Measurements from ENCODE around the gene HEPACAM. TPM values are rescaled to one million over a fixed set of nuclear protein-coding genes. Genes with fewer than 3 reads are reported as not detected.
A peak's percentile ranks its signal among the peaks of the same experiment; 100 is the strongest.

HEPACAM gene
- total RNA-seq, 1 experiment from 2014 or later = not detected

DNA sequence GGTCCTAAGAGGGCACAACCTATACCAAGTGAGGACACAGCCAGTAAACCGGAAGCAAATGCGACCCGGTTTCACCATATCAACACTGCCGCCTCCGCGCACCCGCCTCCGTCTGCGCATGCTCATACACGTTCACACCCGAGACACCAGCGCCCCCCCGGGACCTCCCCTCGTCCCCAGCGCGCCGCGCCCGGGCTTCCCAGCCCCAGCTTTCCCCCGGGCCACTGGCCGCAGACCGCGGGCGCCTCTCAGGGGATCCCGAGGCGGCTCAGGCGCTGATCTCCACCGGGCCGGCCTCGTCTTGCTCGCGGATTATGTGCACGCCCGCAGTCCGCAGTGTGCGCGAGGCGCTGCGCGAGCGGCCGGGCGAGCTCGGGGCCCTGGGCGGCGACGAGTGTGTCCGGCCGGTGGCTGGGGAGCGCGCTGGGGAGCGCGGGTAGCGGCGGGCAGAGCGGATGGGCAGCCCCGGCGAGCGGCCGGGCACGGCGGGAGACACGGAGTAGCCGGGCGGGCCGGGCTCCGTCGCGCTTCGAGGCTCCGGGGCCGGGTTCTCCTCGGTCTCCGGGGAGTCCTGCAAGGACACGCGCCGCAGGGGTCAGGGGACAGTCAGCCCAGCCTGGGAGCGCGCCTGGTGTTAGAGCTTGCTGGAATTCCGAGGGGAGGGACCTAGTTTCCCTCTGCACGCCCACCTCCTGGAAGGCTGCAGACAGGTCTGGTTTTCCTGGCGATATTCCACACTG is 14.8 kb downstream of the HEPACAM start:
- no peaks in the 10 kb centered on the region; a peak in 1 of 7 replicates for H3K36me3 Mint-ChIP-seq (ENCODE audit: insufficient read depth in 1 of 3, low read depth in 3 of 3)
- Histone ChIP-seq H3K4me2 (ENCODE audit: insufficient read depth, insufficient read length, low read length) (peak overlapping the region; percentile 39), H2AFZ (ENCODE audit: low read length) (no peak overlapping the region), H2BK5ac (ENCODE audit: insufficient read length, low read length) (no peak overlapping the region), H3K23me2 (ENCODE audit: insufficient read length, low read depth, low read length, poor library complexity, severe bottlenecking) (no peaks in the 10 kb centered on the region), H3K23ac (ENCODE audit: insufficient read length, low read depth, low read length) (no peak overlapping the region), H3K4ac (ENCODE audit: low read depth, low read length) (no peak overlapping the region), H3T11ph (ENCODE audit: low read length) (no peak overlapping the region), H3K56ac (ENCODE audit: insufficient read length, low read depth, low read length) (no peak overlapping the region), H2AK5ac (ENCODE audit: insufficient read length, low read length) (no peak overlapping the region), H4K91ac (ENCODE audit: insufficient read length, low read depth, low read length) (no peak overlapping the region), H3K14ac (ENCODE audit: insufficient read depth, low read length) (no peak overlapping the region), H4K20me1 (ENCODE audit: control insufficient read depth, insufficient read depth, insufficient read length) (no peaks in the 10 kb centered on the region), H3K79me2 (ENCODE audit: insufficient read depth, low read length) (no peaks in the 10 kb centered on the region), H2BK20ac (ENCODE audit: low read depth, low read length, poor library complexity, severe bottlenecking) (no peak overlapping the region), H2BK12ac (ENCODE audit: insufficient read length, low read depth, low read length) (no peak overlapping the region), H3K18ac (ENCODE audit: insufficient read length, low read depth, low read length) (no peak overlapping the region), H3K27ac (ENCODE audit: insufficient read length, low read depth, low read length) (no peak overlapping the region), H3K9me3 (ENCODE audit: control insufficient read depth, low read depth, low read length) (no peaks in the 10 kb centered on the region), H2BK120ac (ENCODE audit: low read depth, low read length, poor library complexity, severe bottlenecking) (no peak overlapping the region), H3K27me3 (ENCODE audit: insufficient read depth, low read length) (peaks cover 17% of the 10 kb centered on the region; the same call in 1 of the 2 replicates), H4K5ac (ENCODE audit: insufficient read length, low read depth, low read length) (no peak overlapping the region), H3K9ac (ENCODE audit: extremely low read depth, insufficient read length, low read length) (no peak overlapping the region), H2BK15ac (ENCODE audit: low read depth, low read length) (no peak overlapping the region), H3K79me1 (ENCODE audit: insufficient read depth, low read depth, low read length, poor library complexity, severe bottlenecking) (no peaks in the 10 kb centered on the region), H4K8ac (replicated peaks; ENCODE audit: insufficient read length, low read depth, low read length) (no peak overlapping the region), H3K4me1 (ENCODE audit: insufficient read depth, low read length) (no peaks in the 10 kb centered on the region)
- peak; percentile 81 for DNase-seq
- H3K27ac Mint-ChIP-seq = no peak overlapping the region
- peaks cover 0 to 9% of the 10 kb centered on the region in 2 experiments; a peak in 2 of 5 replicates for H3K9me3 Mint-ChIP-seq
- TF ChIP-seq, protein P1, sequence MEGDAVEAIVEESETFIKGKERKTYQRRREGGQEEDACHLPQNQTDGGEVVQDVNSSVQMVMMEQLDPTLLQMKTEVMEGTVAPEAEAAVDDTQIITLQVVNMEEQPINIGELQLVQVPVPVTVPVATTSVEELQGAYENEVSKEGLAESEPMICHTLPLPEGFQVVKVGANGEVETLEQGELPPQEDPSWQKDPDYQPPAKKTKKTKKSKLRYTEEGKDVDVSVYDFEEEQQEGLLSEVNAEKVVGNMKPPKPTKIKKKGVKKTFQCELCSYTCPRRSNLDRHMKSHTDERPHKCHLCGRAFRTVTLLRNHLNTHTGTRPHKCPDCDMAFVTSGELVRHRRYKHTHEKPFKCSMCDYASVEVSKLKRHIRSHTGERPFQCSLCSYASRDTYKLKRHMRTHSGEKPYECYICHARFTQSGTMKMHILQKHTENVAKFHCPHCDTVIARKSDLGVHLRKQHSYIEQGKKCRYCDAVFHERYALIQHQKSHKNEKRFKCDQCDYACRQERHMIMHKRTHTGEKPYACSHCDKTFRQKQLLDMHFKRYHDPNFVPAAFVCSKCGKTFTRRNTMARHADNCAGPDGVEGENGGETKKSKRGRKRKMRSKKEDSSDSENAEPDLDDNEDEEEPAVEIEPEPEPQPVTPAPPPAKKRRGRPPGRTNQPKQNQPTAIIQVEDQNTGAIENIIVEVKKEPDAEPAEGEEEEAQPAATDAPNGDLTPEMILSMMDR (conservative IDR thresholded peaks at IDR 0.05) = no peak
- H3K4me3 Mint-ChIP-seq = peak overlapping the region; percentile 57 to 77
- peaks cover 0 to 3% of the 10 kb centered on the region in 2 experiments; a peak in 2 of 4 replicates for H3K4me1 Mint-ChIP-seq
- H3K27me3 Mint-ChIP-seq (ENCODE audit: low read depth) = peaks cover 88% of the 10 kb centered on the region
- WGBS (ENCODE audit: extremely low coverage, insufficient read length, low lambda C conversion rate) = no CpG with 5 or more reads among the region's 82 CpGs

Measured in H9 (cell line).